K562 treated with DMSO at 1 percent for 4 hours (cell line): ENCODE measurements around the gene PIM2. TPM values are rescaled to one million over a fixed set of nuclear protein-coding genes. Genes with fewer than 3 reads are reported as not detected.

Experiments
- total RNA-seq: library from RNA; unstranded; fragments of 300-600 nt; gene quantifications from 2 replicates; pipeline ENCODE4 v1.2.3, GENCODE V29; 2022; ENCODE audit not compliant: insufficient read depth

PIM2 gene
- total RNA-seq: 84.9 and 120 TPM in 2 replicates

DNA sequence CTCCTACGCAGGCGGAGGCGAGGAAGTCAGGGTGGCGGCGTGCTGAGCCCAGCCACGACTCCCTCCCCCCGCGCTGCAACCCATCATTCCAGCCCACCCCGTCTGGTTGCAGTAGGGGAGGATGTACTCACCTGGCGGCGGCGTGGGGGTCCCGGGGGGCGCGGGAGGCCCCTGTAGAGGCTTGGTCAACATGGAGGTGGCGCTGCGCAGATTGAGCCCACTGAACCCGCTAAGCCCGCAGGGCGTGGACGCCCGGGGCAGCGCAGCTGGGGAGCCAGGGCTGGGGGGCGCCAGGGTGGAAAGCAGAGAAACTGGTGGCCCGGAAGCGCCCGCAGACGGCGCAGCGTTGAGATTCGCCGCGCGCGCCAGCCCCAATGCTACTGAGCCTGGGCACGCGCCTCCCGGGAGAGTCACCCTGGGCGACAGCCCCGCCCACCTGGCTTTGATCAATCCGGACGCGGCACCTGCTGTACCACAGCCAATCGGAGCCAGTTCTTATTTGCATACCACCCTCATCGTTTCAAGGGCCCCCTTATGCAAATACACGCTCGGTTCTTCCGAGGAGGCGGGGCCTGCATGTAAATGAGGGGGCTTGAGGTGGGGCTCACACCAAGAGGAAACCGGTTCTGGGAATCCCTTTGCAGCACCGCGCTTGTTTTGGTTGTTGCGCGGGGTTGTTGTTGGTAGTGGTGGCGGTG, at the start of gene PIM2:
Gene PIM2 (minus strand): TSS at position 382 of the 698 bp plus-strand sequence. CDS start 190 bp downstream, at position 192.

DNA sequence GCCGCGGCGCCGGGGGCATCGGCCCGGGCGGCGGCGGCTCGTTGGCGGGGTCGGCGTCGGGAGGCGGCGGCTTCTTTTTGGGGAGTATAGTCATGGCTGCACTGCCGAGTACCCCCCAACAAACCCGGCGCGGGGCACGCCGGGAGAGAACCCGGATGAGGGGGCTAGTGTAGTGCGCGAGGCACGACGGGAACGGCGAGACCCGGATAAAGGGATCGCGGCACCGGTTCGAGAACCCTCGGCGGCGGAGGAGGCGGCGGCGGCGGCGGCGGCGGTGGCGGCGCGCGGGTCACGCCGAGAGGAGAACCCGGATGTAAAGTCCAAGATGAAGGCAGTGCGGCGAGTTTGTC, 38.6 kb upstream of the PIM2 start, which contains the start of gene OTUD5:
Gene OTUD5 (minus strand): TSS at position 131 of the 350 bp plus-strand sequence. CDS start 37 bp downstream, at position 94.

DNA sequence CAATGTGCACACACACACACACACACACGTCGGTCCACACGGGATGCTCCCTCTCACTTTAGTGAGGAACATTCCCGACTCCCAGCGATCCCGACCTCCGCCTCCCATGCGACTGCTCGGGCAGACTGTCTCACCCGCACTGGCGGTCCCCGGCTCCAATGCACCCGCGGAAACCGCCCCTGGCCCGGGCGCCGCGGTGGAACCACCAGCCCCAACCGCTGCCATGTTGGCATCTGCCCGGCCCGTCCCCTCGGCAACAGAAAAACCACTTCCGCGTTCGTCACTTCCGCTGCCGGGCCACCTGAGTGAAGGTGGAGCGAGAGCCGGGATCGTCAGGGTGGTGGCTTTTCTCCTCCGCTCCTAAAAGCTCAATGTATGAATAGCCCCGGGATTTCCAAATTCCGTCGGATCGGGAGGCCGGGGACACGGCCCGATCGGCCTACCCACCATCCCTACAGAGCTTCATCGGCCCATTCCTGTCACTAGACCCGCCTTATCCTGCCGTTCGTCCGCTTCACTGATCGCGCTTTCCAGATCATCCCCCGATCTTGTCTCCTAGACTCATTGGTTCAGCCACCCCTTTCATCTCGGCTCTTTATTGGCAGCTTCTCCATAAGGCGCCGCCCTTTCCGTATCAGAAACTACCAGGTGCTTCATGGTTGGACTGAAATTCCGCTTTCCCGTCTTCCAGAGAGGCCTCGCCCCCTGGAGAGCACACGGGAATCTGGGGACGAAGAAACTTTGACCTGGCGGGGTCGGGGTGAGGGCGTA, 7.2 kb downstream of the PIM2 start, which contains the start of gene SLC35A2:
Gene SLC35A2 (minus strand): TSS at position 235 of the 771 bp plus-strand sequence. CDS start 10 bp downstream, at position 225.

DNA sequence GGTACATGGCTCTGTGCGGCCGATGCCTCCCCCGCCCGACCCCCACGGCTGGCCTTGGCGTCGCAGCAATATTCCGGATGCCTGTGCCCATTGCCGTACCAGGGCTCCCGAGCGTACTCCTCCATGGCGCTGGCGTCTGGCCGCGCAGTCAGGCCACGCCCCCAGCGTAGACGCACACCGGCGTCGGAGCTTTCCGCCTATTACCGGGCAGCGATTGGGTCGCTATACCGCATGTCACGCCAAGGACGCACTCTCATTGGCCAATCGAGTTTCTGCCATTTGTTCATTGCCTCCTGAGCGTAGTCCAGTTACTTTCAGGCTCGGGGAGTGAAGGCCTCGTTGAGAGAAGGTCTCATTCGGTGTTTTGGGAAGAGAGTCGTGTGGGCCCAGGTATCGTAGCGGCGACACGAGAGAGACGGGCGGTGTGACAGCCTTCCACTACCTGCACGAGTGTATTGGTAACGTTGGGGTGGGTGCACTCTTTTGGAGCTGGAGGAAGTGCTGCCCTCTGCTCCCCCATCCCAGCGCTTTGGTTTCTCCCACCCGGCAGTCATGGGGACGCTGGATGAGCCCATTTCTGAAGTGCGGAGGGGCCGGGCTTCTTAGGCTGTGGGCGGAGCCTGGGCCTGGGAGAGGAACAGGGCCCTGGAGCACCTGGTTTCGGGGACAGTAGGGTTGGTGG, 21.1 kb downstream of the PIM2 start, which contains the start of the genes PQBP1 and TIMM17B:
Gene PQBP1 (plus strand): TSS at position 306 of the 682 bp plus-strand sequence. CDS start 580 bp downstream, outside the sequence.
Gene TIMM17B (minus strand): TSS at position 144 of the 682 bp plus-strand sequence. CDS start 19 bp downstream, at position 125.

Other genes starting within 250 kb of the PIM2 start
- 15.4 and 17.8 TPM in 2 replicates for gene WAS, start 235.2 kb downstream of the PIM2 start, total RNA-seq
- gene SUV39H1, start 222.3 kb downstream of the PIM2 start, total RNA-seq: 23.5 and 27.2 TPM in 2 replicates
- gene GLOD5, start 157.3 kb downstream of the PIM2 start, total RNA-seq: 4.4 TPM in 1 of 2 replicates, not detected in the other
- gene GATA1, start 132.4 kb downstream of the PIM2 start, total RNA-seq: 165 and 191 TPM in 2 replicates
- gene HDAC6, start 117.0 kb downstream of the PIM2 start, total RNA-seq: 61.7 and 64.6 TPM in 2 replicates
- not detected in 2 replicates for gene ERAS, start 92.5 kb downstream of the PIM2 start, total RNA-seq
- 2.7 TPM in 1 of 2 replicates, not detected in the other for gene PCSK1N, start 83.4 kb downstream of the PIM2 start, total RNA-seq
- gene TIMM17B, start 21.3 kb downstream of the PIM2 start, total RNA-seq: 197 and 214 TPM in 2 replicates
- gene PQBP1, start 21.1 kb downstream of the PIM2 start, total RNA-seq: 194 and 217 TPM in 2 replicates
- gene SLC35A2, start 7.4 kb downstream of the PIM2 start, total RNA-seq: 30.7 and 31.4 TPM in 2 replicates
- 73.0 and 87.7 TPM in 2 replicates for gene OTUD5, start 38.6 kb upstream of the PIM2 start, total RNA-seq
- gene KCND1, start 52.8 kb upstream of the PIM2 start, total RNA-seq: 3.4 and 3.8 TPM in 2 replicates
- gene GRIPAP1, start 83.2 kb upstream of the PIM2 start, total RNA-seq: 26.9 and 27.0 TPM in 2 replicates
- 25.4 and 31.6 TPM in 2 replicates for gene TFE3, start 124.3 kb upstream of the PIM2 start, total RNA-seq
- gene CCDC120, start 140.0 kb upstream of the PIM2 start, total RNA-seq: 3.2 and 4.6 TPM in 2 replicates
- 2.9 and 7.4 TPM in 2 replicates for gene PRAF2, start 155.0 kb upstream of the PIM2 start, total RNA-seq
- 130 and 139 TPM in 2 replicates for gene WDR45, start 160.9 kb upstream of the PIM2 start, total RNA-seq
- 30.7 and 38.3 TPM in 2 replicates for gene GPKOW, start 204.7 kb upstream of the PIM2 start, total RNA-seq
- gene MAGIX, start 243.7 kb upstream of the PIM2 start, total RNA-seq: 4.6 and 7.0 TPM in 2 replicates